GM19463 (cell line): ENCODE measurements around the gene TIMM23.

Experiments
- ATAC-seq: cut with Tn5 transposase; IDR thresholded peaks from one replicate; pipeline ENCODE4 v1.9.1; 2021; ENCODE audit warnings: mild to moderate bottlenecking, moderate library complexity; ENCODE audit not compliant: unreplicated experiment

The TIMM23 gene

DNA sequence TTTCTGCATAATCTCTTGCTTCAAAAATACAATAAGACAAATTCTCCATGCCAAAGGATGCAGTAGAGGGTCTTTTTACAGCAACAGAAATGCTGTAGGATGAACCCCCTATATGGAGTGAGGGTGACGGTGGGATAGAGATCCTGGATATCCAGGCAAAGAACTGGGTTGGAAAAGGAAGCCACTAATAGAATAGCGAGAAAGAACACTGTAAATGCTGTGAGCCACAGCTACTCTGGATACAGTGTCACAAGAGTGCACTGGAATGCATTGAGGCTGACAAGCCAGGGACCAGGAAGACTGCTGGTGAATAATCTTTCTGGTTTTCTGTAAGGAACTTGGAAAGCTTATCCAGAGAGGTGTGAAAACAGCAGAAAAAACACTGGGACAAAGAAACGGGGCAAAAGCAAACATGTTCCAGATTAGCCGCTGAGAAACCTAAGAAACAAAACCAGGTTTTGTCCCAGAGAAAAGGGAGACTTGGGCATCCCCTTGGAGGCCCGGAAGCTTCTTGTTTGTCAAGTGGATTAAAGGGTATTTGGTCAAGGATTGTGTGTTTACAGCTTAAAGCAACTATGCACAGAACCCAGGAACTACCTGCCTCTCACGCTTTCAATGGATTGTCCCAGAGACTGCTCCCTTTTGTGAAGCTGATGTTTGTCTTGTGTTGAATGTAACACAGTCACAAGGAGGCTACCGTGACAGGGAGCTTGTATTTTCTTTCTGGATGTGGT lies 79.9 kb downstream of the TIMM23 start:
- no peak for ATAC-seq

GRCh38 chr10:46052791-46053375 lies 80.6 kb downstream of the TIMM23 start:
- no peak for ATAC-seq
